HCT116 (cell line): ENCODE data around the gene PGAP3. TPM values are rescaled to one million over a fixed set of nuclear protein-coding genes. Genes with fewer than 3 reads are reported as not detected.
A peak's percentile ranks its signal among the peaks of the same experiment; 100 is the strongest.

Experiments used
- ATAC-seq: fragments of 200-7000 bp; cut with Tn5 transposase; 2 replicates; pipeline ENCODE4 v1.9.1; 2020; ENCODE audit warnings: mild to moderate bottlenecking, moderate library complexity
- BruUV-seq: library from RNA; stranded (reverse); fragments of 400-500 nt; replicated peaks from 2 replicates; lab custom pipeline; 2021; lab: Mats Ljungman, UMichigan
- CTCF ChIA-PET: fragments of 300-600 bp; sonication (Branson Sonifier 250); formaldehyde crosslinking; loops from one replicate; lab custom pipeline; 2021; ENCODE audit warnings: antibody characterized with exemption; lab: Charles Lee
- POLR2A ChIA-PET: fragments of 300-600, 350-600 bp; sonication (Branson Sonifier 250); formaldehyde crosslinking; loops from one replicate; lab custom pipeline; 2021; ENCODE audit warnings: antibody characterized with exemption; lab: Charles Lee
- RAD21 ChIA-PET, 2 experiments: fragments of 300-600 bp; sonication (Branson Sonifier 250); formaldehyde crosslinking; loops; one replicate each; lab custom pipeline; 2023; ENCODE audit warnings: low total read pairs in 2 of 2; ENCODE audit not compliant: uncharacterized antibody in 2 of 2, unreplicated experiment in 2 of 2, low non-redundant PET in 1 of 2; lab: Charles Lee
- DNase-seq: peaks from one replicate; pipeline ENCODE4 v3.0.0-alpha.2; 2010; ENCODE audit warnings: low read depth, low spot score
- H2AFZ ChIP-seq: fragments of 200-600 bp; shearing (Covaris generic), sonication (generic); 2 replicates; pipeline ENCODE4 v1.6.1; 2017; ENCODE audit warnings: low read depth, mixed run types, mixed read lengths, antibody characterized with exemption, low read length; ENCODE audit not compliant: poor library complexity, severe bottlenecking
- H3K27ac ChIP-seq: 2 replicates; pipeline ENCODE4 v1.5.1; 2012; ENCODE audit warnings: low read depth, low read length
- H3K27me3 ChIP-seq: fragments of 200-600 bp; sonication (generic); 2 replicates; pipeline ENCODE4 v1.6.1; 2016; ENCODE audit warnings: mixed run types, low read length, mixed read lengths; ENCODE audit not compliant: insufficient read depth
- H3K36me3 ChIP-seq, 2 experiments: fragments of 200-500 bp in 1 of 2; fragments of 200-600 bp in 1 of 2; sonication (Bioruptor generic) in 1 of 2; sonication (generic) in 1 of 2; 2 replicates each; pipeline versions ENCODE4 v1.5.1 to v1.6.1; 2014 to 2016; ENCODE audit warnings: low read length in 2 of 2, inconsistent platforms in 1 of 2, mixed read lengths in 1 of 2, mixed run types in 1 of 2; ENCODE audit not compliant: insufficient read depth in 2 of 2, control insufficient read depth in 1 of 2
- H3K4me1 ChIP-seq, 2 experiments: fragments of 200-600 bp in 1 of 2; sonication (generic) in 1 of 2; 2 replicates each; pipeline versions ENCODE4 v1.5.1 to v1.6.1; 2012 to 2017; ENCODE audit warnings: low read length in 2 of 2, inconsistent platforms in 1 of 2, mild to moderate bottlenecking in 1 of 2, mixed read lengths in 1 of 2, mixed run types in 1 of 2, moderate library complexity in 1 of 2; ENCODE audit not compliant: insufficient read depth in 2 of 2, control insufficient read depth in 1 of 2
- H3K4me2 ChIP-seq: fragments of 200-600 bp; sonication (generic); 2 replicates; pipeline ENCODE4 v1.6.1; 2017; ENCODE audit warnings: mixed run types, low read length, mixed read lengths
- H3K4me3 ChIP-seq, 2 experiments: fragments of 200-600 bp in 1 of 2; sonication (generic) in 1 of 2; replicated peaks in 1 of 2; 2 replicates each; pipeline ENCODE4 v1.5.1; 2011 to 2016; ENCODE audit warnings: low read length in 2 of 2, control low read depth in 1 of 2, low read depth in 1 of 2, mild to moderate bottlenecking in 1 of 2, mixed read lengths in 1 of 2, mixed run types in 1 of 2
- H3K79me2 ChIP-seq: fragments of 200-600 bp; sonication (generic); 2 replicates; pipeline ENCODE4 v1.6.1; 2017; ENCODE audit warnings: mild to moderate bottlenecking, mixed run types, low read length, moderate library complexity, mixed read lengths; ENCODE audit not compliant: insufficient read depth
- H3K9ac ChIP-seq: fragments of 200-600 bp; sonication (generic); 2 replicates; pipeline ENCODE4 v1.6.1; 2016; ENCODE audit warnings: low read length, mixed read lengths
- H3K9me2 ChIP-seq: fragments of 200-600 bp; sonication (generic), shearing (Covaris generic); 2 replicates; pipeline ENCODE4 v1.6.1; 2017; ENCODE audit warnings: mixed run types, mild to moderate bottlenecking, moderate library complexity; ENCODE audit not compliant: insufficient read depth
- H3K9me3 ChIP-seq, 2 experiments: fragments of 200-500 bp in 1 of 2; fragments of 200-600 bp in 1 of 2; sonication (Bioruptor generic) in 1 of 2; sonication (generic) in 1 of 2; 2 replicates each; pipeline ENCODE4 v1.6.1; 2014 to 2017; ENCODE audit warnings: low read length in 2 of 2, mixed read lengths in 2 of 2, inconsistent platforms in 1 of 2, low read depth in 1 of 2, mild to moderate bottlenecking in 1 of 2, mixed run types in 1 of 2, moderate library complexity in 1 of 2; ENCODE audit not compliant: control insufficient read depth in 1 of 2, insufficient read depth in 1 of 2
- H4K20me1 ChIP-seq: fragments of 200-600 bp; sonication (generic), shearing (Covaris generic); 2 replicates; pipeline ENCODE4 v1.6.1; 2017; ENCODE audit warnings: mixed run types, mild to moderate bottlenecking, moderate library complexity; ENCODE audit not compliant: insufficient read depth
- JUND ChIP-seq: IDR thresholded peaks from 2 replicates; pipeline ENCODE4 v1.6.1; 2012
- POLR2AphosphoS5 ChIP-seq: IDR thresholded peaks from 2 replicates; pipeline ENCODE4 v1.6.1; 2011; ENCODE audit warnings: mild to moderate bottlenecking, low read depth, low read length, moderate library complexity
- SP1 ChIP-seq: IDR thresholded peaks from 2 replicates; pipeline ENCODE4 v1.6.1; 2012; ENCODE audit warnings: low read depth
- TCF7L2 ChIP-seq: IDR thresholded peaks from 2 replicates; pipeline ENCODE4 v1.7.0; 2011; ENCODE audit warnings: borderline replicate concordance, inconsistent platforms; ENCODE audit not compliant: insufficient read depth, insufficient read length; ENCODE audit errors: extremely low read depth
- ZFX ChIP-seq: fragments of 450-650 bp; IDR thresholded peaks from 2 replicates; pipeline ENCODE4 v1.6.1; 2017
- intact Hi-C: fragments of 100-400 bp; cut with micrococcal nuclease; formaldehyde crosslinking; loops from 2 replicates; pipeline ENCODE4 v1.10.0; 2022
- total RNA-seq: library from RNA; stranded (reverse); gene quantifications from one replicate; pipeline ENCODE4 v1.2.1, GENCODE V29; 2021; ENCODE audit not compliant: unreplicated experiment
- TF ChIP-seq, protein P1 (sequence below): IDR thresholded peaks from 2 replicates; pipeline ENCODE4 v1.6.1; 2012

Gene PGAP3
- total RNA-seq, 1 experiment from 2014 or later: 15.2 TPM

DNA sequence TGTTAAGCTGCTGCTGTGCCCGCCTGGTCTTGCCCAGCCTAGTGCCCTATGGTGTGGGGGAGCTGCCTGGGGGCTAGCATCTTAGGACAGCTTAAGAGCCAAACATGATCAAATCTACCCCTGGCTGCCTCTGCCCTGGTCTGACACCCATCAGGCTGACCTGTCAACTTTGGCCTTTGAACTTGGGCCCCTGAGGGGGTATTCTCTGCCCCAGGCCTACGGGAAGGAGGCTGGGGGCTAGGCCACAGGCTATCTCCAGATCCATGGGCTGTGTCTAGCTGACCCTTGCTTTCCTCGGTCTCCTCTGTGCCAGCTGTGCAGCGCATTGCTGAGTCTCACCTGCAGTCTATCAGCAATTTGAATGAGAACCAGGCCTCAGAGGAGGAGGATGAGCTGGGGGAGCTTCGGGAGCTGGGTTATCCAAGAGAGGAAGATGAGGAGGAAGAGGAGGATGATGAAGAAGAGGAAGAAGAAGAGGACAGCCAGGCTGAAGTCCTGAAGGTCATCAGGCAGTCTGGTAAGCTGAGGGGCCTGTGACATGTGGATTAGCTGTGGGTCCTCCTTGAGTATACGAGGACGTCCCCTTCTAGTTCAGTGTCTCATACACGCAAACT is 54.2 kb downstream of the PGAP3 start:
- Histone ChIP-seq H3K4me2 (peak overlapping the region; percentile 67; the same call in 1 of the 2 replicates), H3K4me3 (no peak overlapping the region), H2AFZ (no peak overlapping the region), H3K4me1 (peaks cover 60 to 83% of the 10 kb centered on the region in 2 experiments), H3K9me3 (no peaks in the 10 kb centered on the region), H3K9me2 (no peaks in the 10 kb centered on the region), H4K20me1 (no peaks in the 10 kb centered on the region), H3K9ac (no peak overlapping the region), H3K27ac (peak overlapping the region; percentile 51; the same call in 1 of the 2 replicates), H3K79me2 (peaks cover 15% of the 10 kb centered on the region), H3K27me3 (no peaks in the 10 kb centered on the region), H3K36me3 (no peaks in the 10 kb centered on the region)
- intact Hi-C loops: loop anchor here (2.0 kb wide), 1 partner anchor 41 kb away; no protein-coding TSS in a partner anchor
- CTCF ChIA-PET: interaction anchor here (1.4 to 8.3 kb wide), 5 partner anchors 11 to 86 kb away, joined by 4 to 157 read pairs (median 8); no protein-coding TSS in a partner anchor
- no peak for DNase-seq
- no peak for ATAC-seq
- TF ChIP-seq JUND: no peak
- RAD21 ChIA-PET: interaction anchor here (1.7 to 2.2 kb wide), 3 partner anchors 10 to 12 kb away, joined by 5 to 12 read pairs (median 7); no protein-coding TSS in a partner anchor
- BruUV-seq: no TSS peak
- POLR2A ChIA-PET: no interaction called here

DNA sequence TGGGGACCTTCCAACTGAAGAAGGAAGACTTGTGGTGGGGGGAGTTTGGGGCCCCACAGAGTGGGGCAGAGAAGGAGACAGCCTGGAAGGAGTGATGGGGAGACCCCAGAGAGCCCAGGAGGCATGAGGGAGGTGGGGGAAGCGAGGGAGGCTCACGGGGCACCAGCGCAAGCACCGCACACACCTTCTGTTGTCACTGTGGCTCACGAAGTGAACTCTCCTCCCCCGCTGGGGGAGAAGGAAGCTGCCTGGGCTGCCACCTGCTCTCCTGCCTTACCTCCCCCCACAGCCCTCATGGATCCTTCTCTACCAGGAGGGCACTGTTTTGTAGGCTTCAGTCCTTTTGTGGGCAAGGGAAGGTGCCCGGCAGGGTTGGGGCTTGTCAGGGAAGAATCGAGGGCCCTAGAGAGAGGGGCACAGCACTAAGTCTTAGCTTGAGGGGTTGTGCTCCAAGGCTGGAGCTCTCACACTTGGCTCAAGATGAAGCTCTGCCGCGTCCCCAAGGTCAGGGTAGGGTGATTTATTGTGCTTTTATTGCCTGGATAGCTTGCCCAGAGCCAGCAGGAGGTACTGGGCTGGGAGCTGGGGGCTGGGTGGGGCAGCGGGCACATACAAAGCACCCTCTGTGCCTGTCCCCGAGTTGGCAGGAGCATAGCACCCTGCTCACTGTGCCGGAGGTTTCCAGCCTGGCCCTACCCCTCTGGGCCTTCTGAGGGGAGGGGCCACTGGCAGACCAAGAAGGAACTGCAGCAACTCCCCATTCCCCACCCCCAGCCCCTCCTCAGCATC is 55.5 kb downstream of the PGAP3 start:
- no peak for TF ChIP-seq ZFX
- TF ChIP-seq SP1: peak; percentile 75
- peak; percentile 97 for TF ChIP-seq TCF7L2
- peak; percentile 53 for TF ChIP-seq POLR2AphosphoS5
- TF ChIP-seq, protein P1, sequence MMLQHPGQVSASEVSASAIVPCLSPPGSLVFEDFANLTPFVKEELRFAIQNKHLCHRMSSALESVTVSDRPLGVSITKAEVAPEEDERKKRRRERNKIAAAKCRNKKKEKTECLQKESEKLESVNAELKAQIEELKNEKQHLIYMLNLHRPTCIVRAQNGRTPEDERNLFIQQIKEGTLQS: no peak
- TF ChIP-seq, all 23 proteins: peak for 3
- no peak overlapping the region for H2AFZ ChIP-seq
- ChIA-PET POLR2A (interaction anchor here (0.7 to 1.0 kb wide), 3 partner anchors 11 to 56 kb away, joined by 3 to 4 read pairs (median 3); no protein-coding TSS in a partner anchor), CTCF (interaction anchor here (0.7 to 8.3 kb wide), 7 partner anchors 10 to 85 kb away, joined by 3 to 157 read pairs (median 8); no protein-coding TSS in a partner anchor), RAD21 (interaction anchor here (0.6 to 2.2 kb wide), 6 partner anchors 9 to 763 kb away, joined by 3 to 12 read pairs (median 6); partner anchors contain the start of gene TCAP (in 1 of the 2))
- H3K9me3 ChIP-seq: no peaks in the 10 kb centered on the region
- H3K9ac ChIP-seq: peak overlapping the region; percentile 35; the same call in 1 of the 2 replicates
- no TSS peak for BruUV-seq
- H3K4me1 ChIP-seq: peaks cover 58 to 71% of the 10 kb centered on the region in 2 experiments
- ATAC-seq (peak; percentile 75), DNase-seq (peak; percentile 80)
- H4K20me1 ChIP-seq: no peaks in the 10 kb centered on the region
- H3K4me2 ChIP-seq: peak overlapping the region; percentile 67
- intact Hi-C loops: no loop called here
- peak overlapping the region; percentile 4 to 40; a peak in 1 of 4 replicates for H3K4me3 ChIP-seq
- H3K27me3 ChIP-seq: no peaks in the 10 kb centered on the region
- no peaks in the 10 kb centered on the region for H3K9me2 ChIP-seq
- H3K79me2 ChIP-seq: peaks cover 2% of the 10 kb centered on the region; the same call in 1 of the 2 replicates
- H3K27ac ChIP-seq: peak overlapping the region; percentile 76
- no peaks in the 10 kb centered on the region for H3K36me3 ChIP-seq
